Colonic mucosa (tissue), 4 donors: ENCODE data around the gene UVSSA. TPM values are rescaled to one million over a fixed set of nuclear protein-coding genes. Genes with fewer than 3 reads are reported as not detected.

ENCODE experiments used
- DNase-seq: peaks from one replicate; pipeline ENCODE4 v3.0.0-alpha.2; 2020
- H3K27ac ChIP-seq: fragments of 200-600 bp; one replicate; pipeline ENCODE4 v1.8.0; 2021
- H3K27me3 ChIP-seq: fragments of 200-600 bp; one replicate; pipeline ENCODE4 v1.8.0; 2021
- H3K36me3 ChIP-seq: fragments of 200-600 bp; one replicate; pipeline ENCODE4 v1.8.0; 2021
- H3K4me1 ChIP-seq: fragments of 200-600 bp; one replicate; pipeline ENCODE4 v1.8.0; 2021; ENCODE audit warnings: mild to moderate bottlenecking
- H3K4me3 ChIP-seq: fragments of 200-600 bp; one replicate; pipeline ENCODE4 v1.8.0; 2021
- H3K9ac ChIP-seq, 2 donors: one replicate each; pipeline ENCODE4 v1.7.0; 2013; ENCODE audit warnings: control low read depth in 2 of 2, low read depth in 2 of 2, low read length in 2 of 2
- H3K9me3 ChIP-seq: fragments of 200-600 bp; one replicate; pipeline ENCODE4 v1.8.0; 2021
- intact Hi-C: fragments of 100-400 bp; cut with DNase I; formaldehyde crosslinking; loops from one replicate; pipeline ENCODE4 v1.14.1; 2022
- total RNA-seq, 2 donors: library from RNA; stranded (reverse); fragmentation: NEBNext Ultra II Directional in 1 of 2; extraction: Animal tissue kit (Norgen Biotek cat#: 25700) in 1 of 2; gene quantifications; one replicate each; pipeline ENCODE4 v1.2.1, GENCODE V29; 2021
- TF ChIP-seq, protein P1 (sequence below): fragments of 200-600 bp; IDR thresholded peaks from one replicate; pipeline ENCODE4 v1.8.0; 2022; ENCODE audit warnings: antibody characterized with exemption, mild to moderate bottlenecking
- donor health status: healthy.
- donor health status: DM: no; HTN: no; CAD: no.
- donor health status: DM: no; HTN: no; CAD: no.

UVSSA gene
- total RNA-seq, 2 donors from 2014 or later: 16.7 to 55.7 TPM

DNA sequence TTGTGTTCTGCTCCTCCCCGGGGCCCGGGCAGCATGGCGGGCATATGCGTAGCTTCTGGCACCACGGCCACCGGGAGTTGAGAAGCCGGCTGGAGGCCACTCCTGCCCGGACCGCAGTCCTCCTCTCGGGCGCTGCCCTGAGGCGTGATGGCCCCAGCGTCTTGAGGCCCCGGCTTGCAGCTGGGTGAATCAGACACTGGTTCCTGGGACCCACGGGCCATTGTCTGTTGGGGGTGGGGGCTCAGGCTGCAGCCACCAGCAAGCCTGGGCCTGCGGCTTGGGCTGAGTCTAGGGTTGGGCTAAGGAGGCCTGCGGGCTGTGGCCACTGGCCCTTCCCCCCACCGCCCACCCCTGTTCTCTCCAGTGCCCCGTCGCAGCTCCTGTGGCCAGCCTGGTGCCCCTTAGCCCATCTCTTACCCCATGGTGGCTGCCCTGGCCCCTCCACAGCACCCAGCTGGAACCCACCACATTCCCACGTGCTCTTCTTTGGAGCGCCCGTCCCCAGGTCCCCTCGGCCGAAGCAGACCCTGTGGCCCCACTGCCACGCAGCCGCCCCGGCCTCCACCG is 6.7 kb upstream of the UVSSA start:
- no peak for DNase-seq
- Histone ChIP-seq H3K27ac (no peak overlapping the region), H3K4me3 (no peak overlapping the region), H3K36me3 (peaks cover 11% of the 10 kb centered on the region), H3K27me3 (no peaks in the 10 kb centered on the region), H3K4me1 (no peaks in the 10 kb centered on the region), H3K9ac (no peak overlapping the region), H3K9me3 (no peaks in the 10 kb centered on the region)
- TF ChIP-seq, protein P1, sequence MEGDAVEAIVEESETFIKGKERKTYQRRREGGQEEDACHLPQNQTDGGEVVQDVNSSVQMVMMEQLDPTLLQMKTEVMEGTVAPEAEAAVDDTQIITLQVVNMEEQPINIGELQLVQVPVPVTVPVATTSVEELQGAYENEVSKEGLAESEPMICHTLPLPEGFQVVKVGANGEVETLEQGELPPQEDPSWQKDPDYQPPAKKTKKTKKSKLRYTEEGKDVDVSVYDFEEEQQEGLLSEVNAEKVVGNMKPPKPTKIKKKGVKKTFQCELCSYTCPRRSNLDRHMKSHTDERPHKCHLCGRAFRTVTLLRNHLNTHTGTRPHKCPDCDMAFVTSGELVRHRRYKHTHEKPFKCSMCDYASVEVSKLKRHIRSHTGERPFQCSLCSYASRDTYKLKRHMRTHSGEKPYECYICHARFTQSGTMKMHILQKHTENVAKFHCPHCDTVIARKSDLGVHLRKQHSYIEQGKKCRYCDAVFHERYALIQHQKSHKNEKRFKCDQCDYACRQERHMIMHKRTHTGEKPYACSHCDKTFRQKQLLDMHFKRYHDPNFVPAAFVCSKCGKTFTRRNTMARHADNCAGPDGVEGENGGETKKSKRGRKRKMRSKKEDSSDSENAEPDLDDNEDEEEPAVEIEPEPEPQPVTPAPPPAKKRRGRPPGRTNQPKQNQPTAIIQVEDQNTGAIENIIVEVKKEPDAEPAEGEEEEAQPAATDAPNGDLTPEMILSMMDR: no peak
- intact Hi-C loops: loop anchor here (5.0 to 10.0 kb wide), 3 partner anchors 45 to 175 kb away; no protein-coding TSS in a partner anchor

GRCh38 chr4:1340861-1341260 is 6.1 kb upstream of the UVSSA start:
- no peaks in the 10 kb centered on the region for H3K27me3 ChIP-seq
- no peaks in the 10 kb centered on the region for H3K9me3 ChIP-seq
- no peaks in the 10 kb centered on the region for H3K4me1 ChIP-seq
- no peak overlapping the region for H3K9ac ChIP-seq
- H3K36me3 ChIP-seq: peaks cover 11% of the 10 kb centered on the region
- TF ChIP-seq, protein P1: no peak
- intact Hi-C loops: loop anchor here (5.0 to 10.0 kb wide), 3 partner anchors 46 to 176 kb away; no protein-coding TSS in a partner anchor
- no peak for DNase-seq
- no peak overlapping the region for H3K27ac ChIP-seq
- H3K4me3 ChIP-seq: no peak overlapping the region

- Histone ChIP-seq H3K9me3 (no peaks in the 10 kb centered on the region), H3K4me1 (no peaks in the 10 kb centered on the region), H3K4me3 (no peak overlapping the region), H3K27ac (no peak overlapping the region), H3K36me3 (peaks cover 11% of the 10 kb centered on the region), H3K9ac (no peak overlapping the region), H3K27me3 (no peaks in the 10 kb centered on the region)
- TF ChIP-seq, protein P1: no peak
- intact Hi-C loops: loop anchor here (5.0 to 10.0 kb wide), 3 partner anchors 47 to 177 kb away; no protein-coding TSS in a partner anchor
- DNase-seq: no peak
Measured at GRCh38 chr4:1342003-1342402, 5.0 kb upstream of the UVSSA start.

DNA sequence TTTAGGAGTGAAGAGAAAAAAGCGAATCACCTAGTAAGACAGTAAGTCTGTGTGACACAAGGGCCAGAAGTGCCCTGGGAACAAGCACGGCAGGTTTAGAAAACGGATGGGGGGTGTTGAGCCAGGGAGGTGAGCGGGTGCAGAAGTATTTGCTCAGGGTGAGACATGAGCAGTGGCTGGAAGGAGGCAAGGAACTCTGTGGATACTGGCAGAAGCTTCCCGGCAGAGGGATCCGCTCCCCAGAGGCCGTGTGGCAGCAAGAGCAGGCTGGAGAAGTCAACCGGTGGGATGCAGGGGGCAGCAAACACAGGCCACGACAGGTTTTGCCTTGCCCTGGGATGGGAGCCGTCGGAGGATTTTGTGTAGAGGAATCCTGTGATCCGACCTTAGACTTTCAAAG is 2.3 kb upstream of the UVSSA start:
- Histone ChIP-seq H3K4me1 (peaks cover 5% of the 10 kb centered on the region), H3K36me3 (peaks cover under 1% of the 10 kb centered on the region), H3K27ac (no peak overlapping the region), H3K9ac (no peak overlapping the region), H3K27me3 (no peaks in the 10 kb centered on the region), H3K4me3 (no peak overlapping the region), H3K9me3 (no peaks in the 10 kb centered on the region)
- DNase-seq: no peak
- TF ChIP-seq, protein P1: no peak
- intact Hi-C loops: loop anchor here (5.0 to 10.0 kb wide), 3 partner anchors 50 to 180 kb away; no protein-coding TSS in a partner anchor

GRCh38 chr4:1345903-1346780 is 866 bp upstream of the UVSSA start:
- H3K4me1 ChIP-seq: peaks cover 5% of the 10 kb centered on the region
- H3K27ac ChIP-seq: peak overlapping the region; percentile 89
- intact Hi-C loops: loop anchor here (10.0 kb wide), 2 partner anchors 51 to 181 kb away; no protein-coding TSS in a partner anchor
- H3K9me3 ChIP-seq: no peaks in the 10 kb centered on the region
- TF ChIP-seq, protein P1: no peak
- H3K27me3 ChIP-seq: no peaks in the 10 kb centered on the region
- H3K36me3 ChIP-seq: no peaks in the 10 kb centered on the region
- peak; percentile 52 for DNase-seq
- H3K4me3 ChIP-seq: peak overlapping the region; percentile 89
- H3K9ac ChIP-seq: peak overlapping the region; percentile 70 to 93
